ENCODE measurements around the gene CUX1. TPM values are rescaled to one million over a fixed set of nuclear protein-coding genes. Genes with fewer than 3 reads are reported as not detected.

CUX1 gene
- total and polyA plus RNA-seq, 10 of the 15 experiments (the other 5 are each of a cell fraction or from before 2014, with no cell fraction given) = 6.1 to 48.6 (median 25.9) TPM

GRCh38 chr7:102239206-102239820 is 421.9 kb downstream of the CUX1 start:
- ATAC-seq (no peak), DNase-seq (ENCODE audit: low read depth, low spot score) (no peak), FAIRE-seq (no peak)
- H3K36me3 ChIP-seq (ENCODE audit: control insufficient read depth in 2 of 2, insufficient read depth in 2 of 2, low read length in 1 of 2) = peaks cover 0 to 19% of the 10 kb centered on the region in 2 experiments; a peak in 3 of 4 replicates
- no peaks in the 10 kb centered on the region for H3K79me2 ChIP-seq (ENCODE audit: control insufficient read depth, insufficient read depth, low read length)
- WGBS (ENCODE audit: insufficient coverage, insufficient replicate concordance, low lambda C conversion rate, missing lambda C conversion rate) = 96% methylated on average over 31 of the region's 35 CpGs
- CTCF ChIA-PET = no interaction called here
- no peak overlapping the region for H3K27ac ChIP-seq (ENCODE audit: control insufficient read depth, insufficient read depth)
- no peaks in the 10 kb centered on the region for H4K20me1 ChIP-seq (ENCODE audit: control insufficient read depth, insufficient read depth)
- H3K27me3 ChIP-seq (replicated peaks in 1 of 2; ENCODE audit: control insufficient read depth in 2 of 2, insufficient read depth in 2 of 2, low read length in 1 of 2) = no peaks in the 10 kb centered on the region
- no peaks in the 10 kb centered on the region for H3K9me3 ChIP-seq (replicated peaks; ENCODE audit: control insufficient read depth, insufficient read depth, low read length)
- no peak overlapping the region for H3K9ac ChIP-seq (ENCODE audit: control insufficient read depth, insufficient read depth, low read length)
- in situ Hi-C loops (cut with MboI) = loop anchor here (5.0 kb wide), 1 partner anchor 552 kb away; no protein-coding TSS in a partner anchor
- no peak overlapping the region for H2AFZ ChIP-seq (ENCODE audit: control insufficient read depth, low read depth, low read length)
- SMC1A ChIA-PET (ENCODE audit: uncharacterized antibody, unreplicated experiment) = interaction anchor here (1.2 kb wide), 2 partner anchors 15 to 495 kb away, joined by 3 read pairs; no protein-coding TSS in a partner anchor
- no TSS peak for BruUV-seq (replicated peaks)
- no peak overlapping the region for H3K4me3 ChIP-seq
- RAD21 ChIA-PET (ENCODE audit: unreplicated experiment) = interaction anchor here (1.7 kb wide), 1 partner anchor 495 kb away, joined by 5 read pairs; no protein-coding TSS in a partner anchor
- POLR2A ChIA-PET = interaction anchor here (0.9 kb wide), 1 partner anchor 377 kb away, joined by 3 read pairs; no protein-coding TSS in a partner anchor
- no peak overlapping the region for H3K4me2 ChIP-seq (ENCODE audit: control insufficient read depth, insufficient read depth)
- TF ChIP-seq TCF12 (IDR thresholded peaks at IDR 0.05; ENCODE audit: low read depth, low read length) (no peak), TCF7 (IDR thresholded peaks at IDR 0.05; ENCODE audit: borderline replicate concordance) (no peak), ATF2 (IDR thresholded peaks at IDR 0.05; ENCODE audit: low read length) (no peak), PBX3 (IDR thresholded peaks at IDR 0.05; ENCODE audit: insufficient replicate concordance, low read depth, low read length) (no peak), CBFB (IDR thresholded peaks at IDR 0.05; ENCODE audit: low read depth) (no peak), HDAC6 (IDR thresholded peaks at IDR 0.05; ENCODE audit: unreplicated experiment) (no peak), TAF1 (IDR thresholded peaks at IDR 0.05; ENCODE audit: borderline replicate concordance, low read depth, low read length) (no peak), POLR2AphosphoS2 (IDR thresholded peaks at IDR 0.05; ENCODE audit: low read depth, low read length) (no peak), POLR2AphosphoS5 (IDR thresholded peaks at IDR 0.05; ENCODE audit: low read length) (no peak), PKNOX1 (IDR thresholded peaks at IDR 0.05) (no peak), TBL1XR1 (IDR thresholded peaks at IDR 0.05; ENCODE audit: low read depth, low read length) (no peak), ZNF687 (IDR thresholded peaks at IDR 0.05) (no peak)
- peaks cover 8% of the 10 kb centered on the region for H3K4me1 ChIP-seq (ENCODE audit: control insufficient read depth, insufficient read depth, low read length)
- intact Hi-C loops (cut with micrococcal nuclease; ENCODE audit: unreplicated experiment) = loop anchor here (5.0 to 10.0 kb wide), 2 partner anchors 305 to 637 kb away; no protein-coding TSS in a partner anchor
